H9 (cell line): Measurements from ENCODE around the gene ACOX3. TPM values are rescaled to one million over a fixed set of nuclear protein-coding genes. Genes with fewer than 3 reads are reported as not detected.
A peak's percentile ranks its signal among the peaks of the same experiment; 100 is the strongest.

ENCODE experiments used
- DNase-seq: peaks from one replicate; pipeline ENCODE4 v3.0.0-alpha.2; 2017
- H2AFZ ChIP-seq: one replicate; pipeline ENCODE4 v1.6.1; 2013; ENCODE audit warnings: mild to moderate bottlenecking, low read length, control low read depth, moderate library complexity
- H2AK5ac ChIP-seq: 2 replicates; pipeline ENCODE4 v1.6.1; 2013; ENCODE audit warnings: low read length, control low read depth, mixed read lengths; ENCODE audit not compliant: insufficient read length
- H2BK120ac ChIP-seq: one replicate; pipeline ENCODE4 v1.6.1; 2013; ENCODE audit warnings: low read depth, mild to moderate bottlenecking, low read length, control low read depth, inconsistent platforms; ENCODE audit not compliant: poor library complexity, severe bottlenecking
- H2BK12ac ChIP-seq: 2 replicates; pipeline ENCODE4 v1.6.1; 2013; ENCODE audit warnings: low read length, control low read depth, mixed read lengths, low read depth; ENCODE audit not compliant: insufficient read length
- H2BK15ac ChIP-seq: 2 replicates; pipeline ENCODE4 v1.6.1; 2013; ENCODE audit warnings: low read depth, low read length, control low read depth
- H2BK20ac ChIP-seq: one replicate; pipeline ENCODE4 v1.6.1; 2013; ENCODE audit warnings: low read depth, mild to moderate bottlenecking, low read length, control low read depth, inconsistent platforms; ENCODE audit not compliant: poor library complexity, severe bottlenecking
- H2BK5ac ChIP-seq: 2 replicates; pipeline ENCODE4 v1.6.1; 2013; ENCODE audit warnings: low read length, control low read depth, mixed read lengths; ENCODE audit not compliant: insufficient read length
- H3K14ac ChIP-seq: 2 replicates; pipeline ENCODE4 v1.6.1; 2013; ENCODE audit warnings: low read length, control low read depth; ENCODE audit not compliant: insufficient read depth
- H3K18ac ChIP-seq: 2 replicates; pipeline ENCODE4 v1.6.1; 2013; ENCODE audit warnings: low read depth, mild to moderate bottlenecking, mixed read lengths, low read length, control low read depth; ENCODE audit not compliant: insufficient read length
- H3K23ac ChIP-seq: 2 replicates; pipeline ENCODE4 v1.6.1; 2013; ENCODE audit warnings: low read length, control low read depth, mixed read lengths, low read depth; ENCODE audit not compliant: insufficient read length
- H3K23me2 ChIP-seq: 2 replicates; pipeline ENCODE4 v1.6.1; 2013; ENCODE audit warnings: low read depth, mild to moderate bottlenecking, mixed read lengths, low read length, control low read depth; ENCODE audit not compliant: insufficient read length, poor library complexity, severe bottlenecking
- H3K27ac ChIP-seq: 2 replicates; pipeline ENCODE4 v1.5.1; 2013; ENCODE audit warnings: low read length, control low read depth, mixed read lengths, low read depth; ENCODE audit not compliant: insufficient read length
- H3K27me3 ChIP-seq: 2 replicates; pipeline ENCODE4 v1.6.1; 2013; ENCODE audit warnings: low read length, control low read depth, inconsistent platforms; ENCODE audit not compliant: insufficient read depth
- H3K4ac ChIP-seq: 2 replicates; pipeline ENCODE4 v1.6.1; 2013; ENCODE audit warnings: low read depth, mild to moderate bottlenecking, control low read depth, inconsistent platforms, low read length, moderate library complexity
- H3K4me1 ChIP-seq: 2 replicates; pipeline ENCODE4 v1.6.1; 2013; ENCODE audit warnings: low read length, control low read depth, inconsistent platforms; ENCODE audit not compliant: insufficient read depth
- H3K4me2 ChIP-seq: 2 replicates; pipeline ENCODE4 v1.6.1; 2013; ENCODE audit warnings: low read length, control low read depth, mixed read lengths; ENCODE audit not compliant: insufficient read length, insufficient read depth
- H3K56ac ChIP-seq: 2 replicates; pipeline ENCODE4 v1.6.1; 2013; ENCODE audit warnings: low read depth, mild to moderate bottlenecking, mixed read lengths, low read length, control low read depth; ENCODE audit not compliant: insufficient read length
- H3K79me1 ChIP-seq: 2 replicates; pipeline ENCODE4 v1.6.1; 2013; ENCODE audit warnings: low read depth, mild to moderate bottlenecking, moderate library complexity, low read length, control low read depth, inconsistent platforms; ENCODE audit not compliant: insufficient read depth, poor library complexity, severe bottlenecking
- H3K79me2 ChIP-seq: 2 replicates; pipeline ENCODE4 v1.6.1; 2013; ENCODE audit warnings: low read length, control low read depth, inconsistent platforms; ENCODE audit not compliant: insufficient read depth
- H3K9ac ChIP-seq: 2 replicates; pipeline ENCODE4 v1.6.1; 2013; ENCODE audit warnings: low read length, control low read depth, mixed read lengths; ENCODE audit not compliant: insufficient read length; ENCODE audit errors: extremely low read depth
- H3K9me3 ChIP-seq: one replicate; pipeline ENCODE4 v1.6.1; 2013; ENCODE audit warnings: low read depth, low read length, inconsistent platforms; ENCODE audit not compliant: control insufficient read depth
- H3T11ph ChIP-seq: one replicate; pipeline ENCODE4 v1.6.1; 2013; ENCODE audit warnings: mild to moderate bottlenecking, low read length, control low read depth, inconsistent platforms
- H4K20me1 ChIP-seq: one replicate; pipeline ENCODE4 v1.6.1; 2013; ENCODE audit not compliant: control insufficient read depth, insufficient read length, insufficient read depth
- H4K5ac ChIP-seq: 2 replicates; pipeline ENCODE4 v1.6.1; 2013; ENCODE audit warnings: low read depth, mild to moderate bottlenecking, mixed read lengths, low read length, control low read depth; ENCODE audit not compliant: insufficient read length
- H4K8ac ChIP-seq: replicated peaks from 2 replicates; pipeline ENCODE4 v1.6.1; 2013; ENCODE audit warnings: low read length, control low read depth, mixed read lengths, low read depth; ENCODE audit not compliant: insufficient read length
- H4K91ac ChIP-seq: 2 replicates; pipeline ENCODE4 v1.6.1; 2013; ENCODE audit warnings: low read depth, mild to moderate bottlenecking, moderate library complexity, mixed read lengths, low read length, control low read depth; ENCODE audit not compliant: insufficient read length
- H3K27ac Mint-ChIP-seq, 3 experiments: 2 replicates in 2 of 3; 3 replicates in 1 of 3; pipeline ENCODE4 v1.8.0; 2020 to 2021; ENCODE audit warnings: mixed read lengths in 3 of 3, mild to moderate bottlenecking in 1 of 3, moderate library complexity in 1 of 3
- H3K27me3 Mint-ChIP-seq: 2 replicates; pipeline ENCODE4 v1.8.0; 2021; ENCODE audit warnings: low read depth, mild to moderate bottlenecking, moderate library complexity, mixed read lengths
- H3K36me3 Mint-ChIP-seq, 3 experiments: 2 replicates in 2 of 3; 3 replicates in 1 of 3; pipeline ENCODE4 v1.8.0; 2020 to 2021; ENCODE audit warnings: low read depth in 3 of 3, mixed read lengths in 3 of 3; ENCODE audit not compliant: insufficient read depth in 1 of 3
- H3K4me1 Mint-ChIP-seq, 2 experiments: 2 replicates each; pipeline ENCODE4 v1.8.0; 2020; ENCODE audit warnings: mixed read lengths in 2 of 2
- H3K4me3 Mint-ChIP-seq, 2 experiments: 2 replicates in 1 of 2; 3 replicates in 1 of 2; pipeline ENCODE4 v1.8.0; 2020 to 2021; ENCODE audit warnings: mild to moderate bottlenecking in 2 of 2, mixed read lengths in 2 of 2, moderate library complexity in 1 of 2
- H3K9me3 Mint-ChIP-seq, 2 experiments: 2 replicates in 1 of 2; 3 replicates in 1 of 2; pipeline ENCODE4 v1.8.0; 2020; ENCODE audit warnings: mild to moderate bottlenecking in 2 of 2, mixed read lengths in 2 of 2, moderate library complexity in 1 of 2
- WGBS: extraction: QIAGEN DNeasy Blood & Tissue Kit; methylation state at CpG from one replicate; pipeline ENCODE4 v1.1.7; 2013; ENCODE audit warnings: missing lambda C conversion rate, low lambda C conversion rate, mixed read lengths; ENCODE audit not compliant: insufficient read length; ENCODE audit errors: extremely low coverage; 5-methylcytosine and 5-hydroxymethylcytosine counted together
- total RNA-seq: library from RNA; stranded (reverse); gene quantifications from 2 replicates; pipeline ENCODE4 v1.2.1, GENCODE V29; 2021
- TF ChIP-seq, protein P1 (sequence below): fragments of 200-600 bp; sonication (generic); conservative IDR thresholded peaks from 3 replicates; pipeline ENCODE4 v1.8.0; 2021; ENCODE audit warnings: antibody characterized with exemption, mild to moderate bottlenecking

Gene ACOX3
- total RNA-seq, 1 experiment from 2014 or later: 13.8 TPM

DNA sequence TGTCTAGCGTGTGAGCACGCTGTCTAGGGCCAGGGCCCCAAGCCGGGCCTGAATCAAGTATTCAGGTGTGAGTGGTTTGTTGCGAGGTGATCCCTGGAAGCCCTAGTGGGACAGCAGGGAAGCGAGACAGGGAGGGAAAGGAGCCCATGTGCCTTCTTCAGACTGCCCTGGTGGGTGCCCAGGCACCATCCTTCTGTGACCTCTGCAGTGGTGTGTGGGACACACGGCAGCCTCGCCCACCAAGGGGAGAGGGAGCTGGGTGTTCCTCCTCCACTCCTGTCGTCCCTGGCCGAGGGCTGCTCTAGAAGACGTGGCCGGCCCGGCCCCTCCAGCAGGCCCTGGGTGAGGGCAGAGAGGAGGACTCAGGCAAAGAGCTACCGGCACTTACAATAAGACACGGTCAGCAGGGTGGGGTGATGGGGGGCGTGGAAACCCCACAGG, 123.6 kb downstream of the ACOX3 start:
- Histone ChIP-seq H3K27ac (no peak overlapping the region), H3K14ac (no peak overlapping the region; the same call in 1 of the 2 replicates), H3K4me2 (no peak overlapping the region), H2AFZ (no peak overlapping the region), H4K20me1 (no peaks in the 10 kb centered on the region), H3T11ph (no peak overlapping the region), H2BK15ac (no peak overlapping the region), H3K9ac (no peak overlapping the region), H4K8ac (no peak overlapping the region), H3K18ac (no peak overlapping the region), H4K5ac (no peak overlapping the region), H4K91ac (peak overlapping the region; percentile 29), H3K9me3 (no peaks in the 10 kb centered on the region), H3K23ac (no peak overlapping the region), H3K56ac (no peak overlapping the region), H3K79me2 (no peaks in the 10 kb centered on the region), H3K27me3 (no peaks in the 10 kb centered on the region), H3K79me1 (no peaks in the 10 kb centered on the region), H3K4me1 (no peaks in the 10 kb centered on the region; the same call in 1 of the 2 replicates), H2BK20ac (no peak overlapping the region), H2BK5ac (no peak overlapping the region), H2BK120ac (no peak overlapping the region), H2AK5ac (no peak overlapping the region), H2BK12ac (no peak overlapping the region), H3K4ac (no peak overlapping the region), H3K23me2 (no peaks in the 10 kb centered on the region)
- WGBS: no CpG with 5 or more reads among the region's 15 CpGs
- Mint-ChIP-seq H3K27me3 (peaks cover 16% of the 10 kb centered on the region; the same call in 1 of the 2 replicates), H3K27ac (no peak overlapping the region; a peak in 1 of 7 replicates), H3K4me1 (peaks cover 18 to 19% of the 10 kb centered on the region in 2 experiments), H3K4me3 (no peak overlapping the region), H3K9me3 (peaks cover 3 to 7% of the 10 kb centered on the region in 2 experiments; a peak in 3 of 5 replicates), H3K36me3 (no peaks in the 10 kb centered on the region)
- DNase-seq: peak; percentile 25
- TF ChIP-seq, protein P1, sequence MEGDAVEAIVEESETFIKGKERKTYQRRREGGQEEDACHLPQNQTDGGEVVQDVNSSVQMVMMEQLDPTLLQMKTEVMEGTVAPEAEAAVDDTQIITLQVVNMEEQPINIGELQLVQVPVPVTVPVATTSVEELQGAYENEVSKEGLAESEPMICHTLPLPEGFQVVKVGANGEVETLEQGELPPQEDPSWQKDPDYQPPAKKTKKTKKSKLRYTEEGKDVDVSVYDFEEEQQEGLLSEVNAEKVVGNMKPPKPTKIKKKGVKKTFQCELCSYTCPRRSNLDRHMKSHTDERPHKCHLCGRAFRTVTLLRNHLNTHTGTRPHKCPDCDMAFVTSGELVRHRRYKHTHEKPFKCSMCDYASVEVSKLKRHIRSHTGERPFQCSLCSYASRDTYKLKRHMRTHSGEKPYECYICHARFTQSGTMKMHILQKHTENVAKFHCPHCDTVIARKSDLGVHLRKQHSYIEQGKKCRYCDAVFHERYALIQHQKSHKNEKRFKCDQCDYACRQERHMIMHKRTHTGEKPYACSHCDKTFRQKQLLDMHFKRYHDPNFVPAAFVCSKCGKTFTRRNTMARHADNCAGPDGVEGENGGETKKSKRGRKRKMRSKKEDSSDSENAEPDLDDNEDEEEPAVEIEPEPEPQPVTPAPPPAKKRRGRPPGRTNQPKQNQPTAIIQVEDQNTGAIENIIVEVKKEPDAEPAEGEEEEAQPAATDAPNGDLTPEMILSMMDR: no peak

Other genes with a start within 250 kb of the ACOX3 start
- gene SH3TC1, start 241.4 kb downstream of the ACOX3 start, total RNA-seq: 0.39 and 0.74 TPM in 2 replicates
- gene HTRA3, start 171.0 kb downstream of the ACOX3 start, total RNA-seq: 2.9 and 3.0 TPM in 2 replicates
- gene TRMT44, start 54 bp upstream of the ACOX3 start, total RNA-seq: 22.8 and 28.3 TPM in 2 replicates
- 3.1 and 3.4 TPM in 2 replicates for gene GPR78, start 139.7 kb upstream of the ACOX3 start, total RNA-seq
- 36.4 and 37.3 TPM in 2 replicates for gene CPZ, start 152.0 kb upstream of the ACOX3 start, total RNA-seq